SK-N-SH treated with all-trans-retinoic acid at 6 μM for 48 hours (cell line): ENCODE results near the gene KHDRBS1.
"Not testable (repeated sequence)": the region's sequence is repeated elsewhere in the genome, so short reads cannot be mapped to it uniquely, and the experiment has no call there.

Experiments
- GLIS3 ChIP-seq: fragments of 250-450 bp; sonication (Bioruptor Pico); IDR thresholded peaks from 2 replicates; pipeline ENCODE4 v1.5.0; 2020; ENCODE audit warnings: mild to moderate bottlenecking, moderate library complexity
- POU6F1 ChIP-seq: fragments of 250-450 bp; sonication (Bioruptor Pico); IDR thresholded peaks from 2 replicates; pipeline ENCODE4 v1.8.0; 2021; ENCODE audit warnings: low read depth, mild to moderate bottlenecking, moderate library complexity, borderline replicate concordance
- RARB ChIP-seq: fragments of 250-450 bp; sonication (Bioruptor Pico); IDR thresholded peaks from 2 replicates; pipeline ENCODE4 v1.8.0; 2021; ENCODE audit warnings: mild to moderate bottlenecking, moderate library complexity
- TSHZ2 ChIP-seq: fragments of 250-450 bp; sonication (Bioruptor Pico); IDR thresholded peaks from 2 replicates; pipeline ENCODE4 v1.5.0; 2020; ENCODE audit warnings: mild to moderate bottlenecking, moderate library complexity
- ZFP30 ChIP-seq: fragments of 450-650 bp; formaldehyde crosslinking; IDR thresholded peaks from 2 replicates; pipeline ENCODE4 v1.5.0; 2022; ENCODE audit warnings: mild to moderate bottlenecking, moderate library complexity

GRCh38 chr1:31996121-31996520 is 17.5 kb upstream of the KHDRBS1 start:
- TF ChIP-seq ZFP30, TSHZ2, POU6F1, GLIS3, RARB (CRISPR knock-in tag): not testable (repeated sequence)
